HG03378 (cell line): ENCODE measurements around the gene C10orf143.
"Not testable (repeated sequence)": the region's sequence is repeated elsewhere in the genome, so short reads cannot be mapped to it uniquely, and the experiment has no call there.

Experiments
- ATAC-seq: cut with Tn5 transposase; IDR thresholded peaks from one replicate; pipeline ENCODE4 v1.9.1; 2021; ENCODE audit warnings: mild to moderate bottlenecking, moderate library complexity; ENCODE audit not compliant: unreplicated experiment

C10orf143 gene

DNA sequence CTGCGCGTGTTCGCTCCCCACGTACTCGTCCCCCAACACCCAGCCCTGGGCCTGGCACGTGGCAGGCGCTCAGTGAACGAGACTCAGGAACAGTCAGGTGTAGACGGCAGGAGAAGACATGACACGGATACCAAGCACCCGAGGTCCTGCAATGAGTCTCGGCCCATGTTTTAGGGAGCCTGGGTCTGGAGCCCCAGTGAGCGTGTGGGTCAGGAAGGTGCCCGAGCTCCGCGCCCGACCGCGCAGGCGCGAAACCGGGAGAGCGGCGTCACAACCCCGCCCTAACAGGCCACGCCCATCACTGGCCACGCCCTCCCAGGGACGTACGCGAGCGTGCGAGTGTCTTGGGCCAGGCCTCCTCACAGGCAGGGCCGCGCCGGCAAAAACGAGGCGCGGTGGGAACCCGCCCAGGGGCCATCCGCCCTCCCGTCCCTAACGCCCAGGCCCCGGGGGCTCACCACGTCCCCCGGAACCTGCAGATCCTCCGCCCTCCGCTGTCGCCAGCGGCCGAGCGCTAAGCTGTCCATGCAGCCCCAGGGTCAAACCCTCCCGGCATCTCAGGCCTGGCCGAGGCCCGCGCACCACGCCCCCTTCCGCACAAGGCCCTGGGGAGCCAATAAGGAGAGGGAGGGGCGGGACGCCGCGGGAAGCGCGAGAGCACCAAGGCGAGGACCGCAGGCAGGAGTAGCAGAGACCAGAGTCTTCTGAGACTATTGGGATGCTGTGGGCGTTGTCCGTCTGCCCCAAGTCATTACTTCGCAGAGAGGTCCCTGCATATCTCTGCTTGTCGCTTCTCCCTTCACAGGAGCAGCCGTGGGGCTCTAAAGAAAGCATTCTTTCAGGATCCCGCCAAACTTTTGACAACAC lies at the start of gene C10orf143:
Gene C10orf143 (minus strand): TSS at position 585 of the 867 bp plus-strand sequence. CDS start 58 bp downstream, at position 527.
- peak; percentile 82 for ATAC-seq

- no peak for ATAC-seq
Observed at GRCh38 chr10:130159192-130159794, 48.7 kb upstream of the C10orf143 start.

DNA sequence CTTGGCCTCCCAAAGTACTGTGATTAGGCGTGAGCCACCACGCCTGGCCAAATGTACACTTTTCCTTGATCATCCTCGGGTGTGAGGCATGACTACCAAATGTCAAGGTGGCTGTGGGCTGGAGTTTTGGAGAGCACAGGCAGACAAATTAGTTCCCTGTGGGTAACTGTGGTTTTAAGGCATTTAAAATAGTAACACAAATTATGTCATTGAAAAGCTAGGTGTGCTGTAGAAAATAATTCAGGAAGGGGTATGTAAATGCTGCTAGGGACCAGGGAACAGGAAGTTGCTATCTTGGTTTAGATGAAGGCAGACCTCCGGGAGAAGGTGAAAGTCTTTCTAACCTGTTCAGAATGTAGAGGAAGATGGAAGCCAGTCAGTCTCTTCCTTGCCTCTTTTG lies 35.4 kb upstream of the C10orf143 start:
- ATAC-seq, result no peak

GRCh38 chr10:130141878-130142277 lies 31.2 kb upstream of the C10orf143 start:
- ATAC-seq, result peak; percentile 71

DNA sequence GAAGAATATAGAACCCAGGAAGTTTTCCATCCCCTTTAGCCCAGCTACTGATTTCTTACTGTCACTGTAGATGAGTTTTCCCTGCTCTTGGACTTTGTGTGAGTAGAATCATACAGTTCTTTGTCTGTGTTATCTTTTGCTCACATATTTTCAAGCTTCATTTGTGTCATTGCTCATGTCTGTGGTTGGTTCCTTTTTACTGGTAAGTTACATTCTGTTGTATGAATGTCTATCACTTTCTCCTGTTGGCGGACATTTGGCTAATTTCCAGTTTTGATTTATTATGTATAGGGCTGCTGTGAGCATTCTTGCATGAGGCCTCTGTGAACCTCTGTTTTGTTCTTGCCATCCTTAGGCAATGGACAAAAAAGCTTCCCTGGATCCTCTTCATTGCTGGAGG lies 30.8 kb upstream of the C10orf143 start:
- ATAC-seq, result no peak

DNA sequence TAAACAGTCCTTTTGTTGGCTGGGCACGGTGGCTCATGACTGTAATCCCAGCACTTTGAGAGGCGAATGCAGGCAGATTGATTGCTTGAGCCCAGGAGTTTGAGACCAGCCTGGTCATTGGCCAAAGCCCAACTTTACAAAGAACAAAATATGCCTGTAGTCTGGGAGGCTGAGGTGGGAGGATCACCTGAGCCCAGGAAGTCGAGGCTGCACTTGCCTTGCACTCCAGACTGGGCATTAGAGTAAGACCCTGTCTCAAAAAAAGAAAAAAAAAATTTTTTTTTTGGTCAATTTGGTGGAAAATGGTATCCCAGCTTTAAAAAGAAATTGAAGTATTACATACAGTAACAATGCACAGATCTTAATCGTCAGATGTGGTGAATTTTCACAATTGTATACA lies 30.4 kb upstream of the C10orf143 start:
- no peak for ATAC-seq

DNA sequence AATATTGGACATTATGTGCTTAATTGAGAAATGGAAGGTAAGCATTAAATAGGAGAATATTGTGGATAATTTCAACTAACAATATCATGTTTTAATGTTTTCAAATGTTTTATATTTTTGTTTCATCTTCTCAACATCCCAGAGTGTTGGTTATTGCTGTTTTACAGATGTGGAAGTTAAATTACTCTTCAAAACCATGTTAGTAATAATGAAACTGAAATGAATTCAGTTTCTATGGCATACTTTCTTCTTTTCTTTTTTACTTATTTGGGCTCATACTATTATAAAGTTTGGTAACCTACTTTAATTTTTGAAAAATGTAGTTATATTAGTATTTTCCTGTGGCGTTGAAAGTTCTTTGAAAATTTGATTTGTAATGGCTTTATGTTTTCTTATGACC lies 29.8 kb upstream of the C10orf143 start:
- peak; percentile 37 for ATAC-seq

- no peak for ATAC-seq
Observed at GRCh38 chr10:130138479-130138866, 27.8 kb upstream of the C10orf143 start.

DNA sequence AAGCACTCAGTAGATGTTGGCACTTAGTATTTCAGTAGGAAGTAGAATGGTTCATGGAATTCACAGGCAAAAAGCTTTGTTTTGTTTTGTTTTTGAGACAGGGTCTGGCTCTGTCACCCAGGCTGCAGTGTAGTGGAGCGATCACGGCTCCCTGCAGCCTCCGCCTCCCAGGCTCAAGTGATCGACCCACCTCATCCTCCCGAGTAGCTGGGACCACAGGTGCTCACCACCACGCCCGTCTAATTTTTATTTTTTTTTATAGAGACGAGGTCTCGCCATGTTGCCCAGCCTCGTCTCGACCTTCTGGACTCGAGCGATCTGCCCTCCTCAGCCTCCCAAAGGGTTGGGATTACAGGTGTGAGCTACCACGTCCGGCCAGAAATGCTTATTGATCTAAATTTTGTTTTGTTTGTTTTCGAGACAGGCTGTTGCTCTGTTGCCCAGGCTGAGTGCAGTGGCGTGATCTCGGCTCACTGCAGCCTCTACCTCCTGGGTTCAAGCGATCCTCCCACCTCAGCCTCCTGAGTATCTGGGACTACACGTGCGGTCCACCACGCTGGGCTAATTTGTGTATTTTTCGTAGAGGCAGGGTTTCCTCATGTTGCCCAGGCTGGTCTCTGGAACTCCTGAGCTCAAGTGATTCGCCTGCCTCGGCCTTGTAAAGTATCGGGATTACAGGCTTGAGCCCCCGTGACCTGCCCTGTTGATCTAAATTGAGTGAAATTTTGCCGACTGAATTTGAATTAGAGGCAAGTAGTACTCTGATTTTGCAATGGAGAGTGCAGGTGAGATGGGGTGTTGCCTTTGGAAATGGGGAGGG lies 27.2 kb upstream of the C10orf143 start:
- no peak for ATAC-seq

DNA sequence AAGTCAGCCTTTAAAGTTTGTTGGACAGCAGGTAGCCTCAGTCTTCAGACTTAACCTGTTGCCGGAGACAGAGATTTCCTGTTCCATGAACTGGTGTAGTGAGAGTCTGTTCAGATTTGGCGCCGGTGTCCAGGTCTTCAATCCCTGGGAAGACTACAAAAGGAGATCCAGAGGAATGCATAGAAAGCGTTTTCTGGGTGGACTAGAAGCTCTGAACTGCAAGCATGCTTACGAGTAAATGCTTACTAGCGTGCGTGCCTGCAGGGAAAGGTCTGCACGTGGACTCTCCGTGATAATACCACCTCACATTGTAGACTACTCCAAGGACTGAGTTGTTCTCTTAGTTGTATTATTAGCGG lies 26.4 kb upstream of the C10orf143 start:
- no peak for ATAC-seq

DNA sequence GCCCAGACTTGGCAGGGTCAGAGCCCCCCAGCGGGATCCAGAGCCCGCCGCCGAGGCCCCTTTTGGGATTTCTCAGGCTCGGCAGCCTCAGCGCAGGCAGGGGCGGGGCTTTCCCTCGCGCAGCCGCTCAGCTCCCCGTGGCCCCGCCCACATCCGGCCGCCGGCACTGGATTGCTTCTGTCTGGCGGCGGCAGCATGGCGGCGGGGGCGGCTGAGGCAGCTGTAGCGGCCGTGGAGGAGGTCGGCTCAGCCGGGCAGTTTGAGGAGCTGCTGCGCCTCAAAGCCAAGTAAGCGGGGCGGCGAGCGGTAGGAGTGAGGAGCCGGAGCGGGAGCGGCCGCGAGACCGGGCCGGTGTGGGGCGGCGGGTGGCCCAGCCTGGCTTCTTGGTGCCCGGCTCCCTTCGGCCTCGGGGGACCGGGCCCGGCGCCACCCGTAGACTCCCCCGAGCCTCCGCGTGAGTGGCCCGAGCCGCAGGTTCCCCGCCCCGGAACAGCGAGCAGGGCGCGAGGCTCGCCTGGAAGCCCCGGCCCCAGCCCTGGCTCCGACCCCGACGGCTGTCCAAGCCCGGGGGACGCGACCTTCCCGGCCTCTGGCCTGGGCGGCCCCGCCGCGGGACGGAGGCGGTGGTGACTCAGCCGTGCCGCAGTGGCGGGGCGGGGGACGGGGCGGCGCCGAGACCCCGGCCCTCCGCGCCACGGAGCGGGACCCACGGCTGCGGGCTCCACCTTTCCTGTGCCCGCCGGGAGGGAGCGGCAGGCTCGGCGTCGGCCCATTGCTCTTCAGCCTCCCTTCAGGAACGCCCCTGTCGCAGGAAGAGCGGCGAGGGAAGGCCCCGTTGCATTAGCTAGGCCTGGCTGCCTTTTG lies 25.8 kb upstream of the C10orf143 start, which contains the start of gene GLRX3:
Gene GLRX3 (plus strand): TSS at position 166 of the 864 bp plus-strand sequence. CDS start 30 bp downstream, at position 196.
- ATAC-seq, result peak; percentile 59

DNA sequence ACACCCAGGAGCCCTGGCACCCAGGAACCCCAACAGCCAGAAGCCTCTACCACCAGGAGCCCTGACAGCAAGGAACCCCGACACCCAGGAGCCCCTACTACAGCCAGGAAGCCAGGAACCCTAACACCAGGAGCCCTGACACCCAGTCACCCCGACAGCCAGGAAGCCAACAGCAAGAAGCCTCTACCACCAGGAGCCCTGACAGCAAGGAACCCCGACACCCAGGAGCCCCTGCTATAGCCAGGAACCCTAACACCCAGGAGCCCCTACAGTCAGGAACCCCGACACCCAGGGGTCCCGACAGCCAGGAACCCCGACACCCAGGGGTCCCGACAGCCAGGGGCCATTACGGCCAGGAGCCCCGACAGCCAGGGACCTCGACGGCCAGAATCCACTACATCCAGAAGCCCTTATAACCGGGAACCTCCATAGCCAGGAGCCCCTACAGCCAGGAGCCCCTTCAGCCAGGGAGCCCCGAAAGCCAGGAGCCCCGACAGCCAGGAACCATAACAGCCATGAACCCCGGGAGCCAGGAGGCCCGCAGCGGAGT lies 25.1 kb upstream of the C10orf143 start:
- ATAC-seq, result no peak

DNA sequence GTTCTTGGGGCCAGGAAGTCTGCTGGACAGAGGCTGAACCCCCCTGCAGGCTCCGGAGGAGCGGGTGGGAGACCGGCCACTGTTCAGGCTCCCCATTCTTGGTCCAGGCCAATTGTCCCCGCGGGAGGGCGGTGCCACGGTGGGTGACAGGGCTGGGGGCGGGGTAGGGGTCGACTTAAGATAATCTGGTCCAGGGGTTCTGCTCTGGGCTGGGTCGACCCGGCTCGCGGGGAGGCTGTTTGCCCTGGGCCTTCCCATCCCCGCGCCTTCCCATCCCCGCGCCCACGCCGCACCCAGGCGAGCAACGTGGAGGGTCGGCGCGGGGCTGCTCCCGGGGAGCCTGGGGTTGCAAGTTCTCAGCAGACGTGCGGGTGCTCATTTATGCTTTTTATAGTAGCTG lies 18.3 kb upstream of the C10orf143 start:
- ATAC-seq, result no peak

GRCh38 chr10:130128062-130128781 lies 17.6 kb upstream of the C10orf143 start:
- ATAC-seq, result no peak

DNA sequence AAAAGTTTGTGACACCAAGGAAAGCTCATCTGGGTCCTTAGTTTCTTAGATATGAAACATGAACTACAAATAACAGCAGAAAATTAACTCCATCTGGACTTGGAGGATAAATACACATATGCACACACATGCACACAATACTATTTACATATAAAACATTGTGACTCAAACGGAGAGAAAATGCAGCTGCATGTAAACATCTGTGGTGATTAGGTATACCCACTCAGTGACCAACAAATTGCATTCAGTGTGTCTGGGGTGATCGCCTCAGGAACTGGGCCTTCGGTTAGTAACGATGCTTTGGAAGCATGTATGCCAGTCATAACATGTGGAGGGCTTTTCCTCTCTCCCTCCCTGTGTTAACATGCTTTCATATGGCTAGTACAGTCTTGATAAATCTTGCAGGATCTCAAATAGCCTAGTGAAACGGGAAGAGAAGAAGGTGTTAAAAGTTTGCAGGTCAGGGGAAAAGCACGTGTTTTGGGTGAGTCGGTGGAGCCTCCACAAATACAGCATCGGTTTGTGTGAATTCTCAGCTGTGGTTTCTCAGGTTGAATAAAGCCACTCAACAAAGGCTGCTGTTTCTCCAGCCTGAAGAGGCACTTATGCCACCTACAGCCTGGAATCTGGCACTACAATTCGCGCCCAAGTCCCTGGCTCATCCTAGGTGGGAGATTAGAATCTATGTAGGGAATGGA lies 16.9 kb upstream of the C10orf143 start:
- peak; percentile 98 for ATAC-seq

DNA sequence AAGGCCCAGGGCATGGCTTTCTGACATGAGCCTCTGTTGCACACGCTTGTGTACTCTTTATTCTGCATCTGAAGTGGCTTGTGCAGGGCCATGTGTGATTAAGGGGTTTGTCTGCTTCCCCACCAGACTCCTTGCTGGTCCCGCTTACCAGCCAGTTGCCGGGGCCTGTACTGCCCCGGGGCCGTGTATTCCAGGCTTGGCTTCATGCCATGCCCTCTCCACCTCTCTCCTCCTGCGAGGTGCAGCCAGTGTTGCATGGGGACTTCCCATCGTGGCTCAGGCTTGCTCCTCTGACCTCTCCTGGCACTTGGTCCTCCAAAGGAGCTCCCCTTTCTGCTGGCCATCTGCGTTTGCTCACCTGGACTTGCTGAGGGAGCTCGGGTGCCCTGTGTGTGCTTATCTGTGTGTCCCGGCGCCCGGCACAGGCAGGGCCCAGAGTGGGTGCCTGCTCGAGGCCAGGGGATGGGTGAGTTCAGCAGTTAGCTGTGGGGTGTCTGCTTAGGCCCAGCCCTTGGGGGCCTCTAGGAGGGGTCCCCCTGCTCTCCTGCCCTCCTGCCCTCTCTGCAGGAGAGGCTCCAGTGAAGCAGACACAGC lies 11.0 kb upstream of the C10orf143 start:
- ATAC-seq, result no peak

DNA sequence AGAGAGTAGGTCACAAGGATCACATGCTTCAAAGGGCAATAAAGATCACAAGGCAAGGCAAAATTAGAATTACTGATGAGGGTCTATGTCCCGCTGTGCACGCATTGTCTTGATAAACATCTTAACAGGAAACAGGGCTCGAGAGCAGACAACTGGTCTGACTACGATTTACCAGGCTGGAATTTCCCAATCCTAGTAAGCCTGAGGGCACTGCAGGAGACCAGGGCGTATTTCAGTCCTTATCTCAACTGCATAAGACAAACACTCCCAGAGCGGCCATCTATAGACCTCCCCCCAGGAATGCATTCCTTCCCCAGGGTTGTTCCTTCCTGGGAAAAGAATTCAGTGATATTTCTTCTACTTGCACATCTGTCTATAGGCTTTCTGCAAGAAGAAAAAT lies 6.9 kb upstream of the C10orf143 start:
- ATAC-seq, result not testable (repeated sequence)

- ATAC-seq, result not testable (repeated sequence)
Observed at GRCh38 chr10:130116942-130117341, 6.3 kb upstream of the C10orf143 start.

GRCh38 chr10:130112821-130113220 lies 2.2 kb upstream of the C10orf143 start:
- no peak for ATAC-seq
